RCC 7860 (cell line): ENCODE data around the gene FAS.

Source experiments
- DNase-seq: peaks from one replicate; pipeline ENCODE4 v3.0.0-alpha.2; 2015; ENCODE audit warnings: low spot score
- FAIRE-seq: peaks from 2 replicates; lab custom pipeline; 2012; peaks lifted over from hg19 to GRCh38; lab: Jason Lieb, UNC

FAS gene

DNA sequence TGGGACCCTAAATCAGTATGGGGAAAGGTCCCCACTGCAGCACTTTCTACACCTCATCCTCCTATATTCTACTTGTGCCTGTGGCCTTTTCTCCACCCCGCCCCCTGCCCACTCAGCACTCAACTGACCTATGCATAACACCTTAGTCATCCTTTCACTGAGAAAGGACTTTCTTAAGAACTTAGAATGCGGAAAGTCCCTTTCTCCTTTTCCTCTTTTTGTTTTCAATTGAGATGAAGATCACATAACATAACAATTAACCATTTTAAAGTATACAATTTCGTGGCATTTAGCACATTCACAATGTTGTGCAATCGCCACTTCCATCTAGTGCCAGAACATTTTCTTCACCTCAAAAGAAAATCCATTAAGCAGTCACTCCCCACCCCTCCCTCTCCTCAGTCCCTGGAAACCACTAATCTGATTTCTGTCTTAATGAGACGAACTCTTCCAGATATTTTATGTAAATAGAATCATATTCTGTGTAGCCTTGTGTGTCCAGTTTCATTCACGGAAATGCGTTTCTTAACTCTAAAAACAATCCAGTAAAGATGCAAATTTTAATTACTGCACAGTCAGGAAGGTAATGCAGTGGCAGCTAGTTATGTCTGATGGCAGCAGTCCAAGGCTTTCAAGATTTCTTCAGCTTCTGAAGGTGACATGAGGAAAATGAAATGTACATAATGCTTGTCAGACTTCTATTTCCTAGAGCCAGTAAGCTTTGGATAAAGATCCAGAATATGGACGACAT lies 41.7 kb downstream of the FAS start:
- DNase-seq, result peak; percentile 65

GRCh38 chr10:89035461-89035860 lies 44.9 kb downstream of the FAS start:
- no peak for FAIRE-seq

More for the DNA sequence above, 41.7 kb downstream of the FAS start:
- FAIRE-seq, result peak; percentile 88

DNA sequence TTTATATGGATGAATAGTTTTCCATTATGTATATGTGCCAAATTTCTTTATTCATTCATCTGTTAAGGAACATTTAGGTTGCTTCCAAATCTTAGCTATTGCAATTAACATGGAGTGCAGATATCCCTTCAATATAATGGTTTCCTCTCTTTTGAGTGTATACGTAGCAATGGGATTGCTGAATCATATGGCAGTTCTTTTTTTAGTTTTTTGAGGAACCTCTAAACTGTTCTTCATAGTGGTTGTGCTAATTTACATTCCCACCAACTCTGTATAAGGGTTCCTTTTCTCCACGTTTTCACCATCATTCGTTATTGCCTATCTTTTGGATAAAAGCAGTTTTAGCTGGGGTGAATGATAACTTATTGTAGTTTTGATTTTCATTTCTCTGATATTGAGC lies 46.5 kb downstream of the FAS start:
- FAIRE-seq, result no peak

More at GRCh38 chr10:89035461-89035860, 44.9 kb downstream of the FAS start:
- DNase-seq, result no peak

DNA sequence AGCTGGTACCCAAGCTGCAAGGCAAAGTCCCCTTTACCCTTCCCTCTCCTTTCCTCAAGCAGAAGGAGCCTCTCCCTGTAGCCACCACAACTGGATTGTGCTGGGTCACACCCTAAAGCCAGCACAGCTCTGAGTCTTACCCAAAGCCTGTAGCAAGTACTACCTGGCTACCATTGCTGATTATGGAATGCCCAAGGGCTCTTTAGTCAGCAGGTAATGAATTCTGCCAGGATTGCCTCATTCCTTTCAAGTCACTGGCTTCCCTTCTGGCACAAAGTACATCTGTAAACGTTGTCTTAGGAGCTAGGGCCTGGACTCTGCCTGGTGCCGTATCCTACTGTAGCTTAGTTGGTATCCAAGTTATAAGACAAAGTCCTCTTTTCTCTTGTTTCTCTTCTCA lies 52.0 kb downstream of the FAS start:
- FAIRE-seq, result no peak
- DNase-seq, result no peak

More for the DNA sequence above, 46.5 kb downstream of the FAS start:
- no peak for DNase-seq

GRCh38 chr10:89043052-89043451 lies 52.5 kb downstream of the FAS start:
- DNase-seq (no peak), FAIRE-seq (no peak)

- FAIRE-seq (no peak), DNase-seq (no peak)
These were observed 56.8 kb downstream of the FAS start for GRCh38 chr10:89047397-89047796.

- no peak for FAIRE-seq
- DNase-seq, result no peak
These were observed 61.0 kb downstream of the FAS start for GRCh38 chr10:89051593-89051992.

DNA sequence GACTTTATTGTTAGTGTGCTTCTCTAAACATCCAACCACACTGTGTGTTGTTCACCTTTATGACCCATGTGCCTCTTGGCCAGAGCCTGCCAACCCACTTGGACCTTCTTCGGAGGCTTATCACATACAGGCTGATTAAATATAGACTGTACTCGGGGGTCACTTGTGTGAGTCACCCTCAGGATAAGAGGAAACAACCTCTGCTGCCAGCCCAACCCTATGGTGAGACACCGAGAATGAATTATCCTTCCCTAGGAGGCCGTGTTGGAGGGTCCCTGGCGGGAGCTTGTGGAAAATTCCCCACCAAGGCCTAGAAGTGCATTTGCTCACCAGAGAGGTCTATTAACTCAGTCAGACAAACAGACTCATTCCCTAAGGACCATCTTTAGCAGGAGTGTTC lies 63.0 kb downstream of the FAS start:
- DNase-seq, result no peak
- FAIRE-seq, result no peak

- DNase-seq, result no peak
- FAIRE-seq, result no peak
These were observed 64.6 kb downstream of the FAS start for GRCh38 chr10:89055159-89055558.

GRCh38 chr10:89062861-89063260 lies 72.3 kb downstream of the FAS start:
- FAIRE-seq (no peak), DNase-seq (no peak)

GRCh38 chr10:89063465-89063864 lies 72.9 kb downstream of the FAS start:
- DNase-seq, result no peak
- no peak for FAIRE-seq

GRCh38 chr10:89064748-89065147 lies 74.2 kb downstream of the FAS start:
- no peak for DNase-seq
- FAIRE-seq, result no peak
